Renal cortical epithelial cell (primary cell): Measurements from ENCODE around the gene CALD1. TPM values are rescaled to one million over a fixed set of nuclear protein-coding genes. Genes with fewer than 3 reads are reported as not detected.

Experiments
- DNase-seq: peaks from one replicate; pipeline ENCODE4 v3.0.0-alpha.2; 2011; ENCODE audit warnings: low read depth
- total RNA-seq: library from RNA; depleted of rRNA; stranded (reverse); fragments of >200 nt; gene quantifications from 2 replicates; pipeline ENCODE4 v1.2.3, GENCODE V29; 2014

The CALD1 gene
- total RNA-seq, 1 donor from 2014 or later: 155 TPM

- DNase-seq: no peak
Observed at GRCh38 chr7:134827436-134827835, 48.0 kb downstream of the CALD1 start.

GRCh38 chr7:134827889-134828288 lies 48.5 kb downstream of the CALD1 start:
- peak; percentile 16 for DNase-seq

GRCh38 chr7:134828361-134828760 lies 48.9 kb downstream of the CALD1 start:
- no peak for DNase-seq

- peak; percentile 14 for DNase-seq
Observed at GRCh38 chr7:134829380-134829986, 50.0 kb downstream of the CALD1 start.

GRCh38 chr7:134831862-134832261 lies 52.4 kb downstream of the CALD1 start:
- peak; percentile 38 for DNase-seq

- DNase-seq: no peak
Observed at GRCh38 chr7:134832367-134832766, 52.9 kb downstream of the CALD1 start.

GRCh38 chr7:134834689-134835462 lies 55.4 kb downstream of the CALD1 start:
- DNase-seq: peak; percentile 51

- DNase-seq: no peak
Observed at GRCh38 chr7:134835463-134835823, 56.0 kb downstream of the CALD1 start.

- DNase-seq: no peak
Observed at GRCh38 chr7:134836447-134836846, 57.0 kb downstream of the CALD1 start.

GRCh38 chr7:134839298-134839697 lies 59.9 kb downstream of the CALD1 start:
- DNase-seq: no peak

- DNase-seq: no peak
Observed at GRCh38 chr7:134842062-134842461, 62.6 kb downstream of the CALD1 start.

- DNase-seq: no peak
Observed at GRCh38 chr7:134842886-134843430, 63.5 kb downstream of the CALD1 start.

GRCh38 chr7:134844200-134844599 lies 64.8 kb downstream of the CALD1 start:
- DNase-seq: no peak

- DNase-seq: no peak
Observed at GRCh38 chr7:134845461-134845860, 66.0 kb downstream of the CALD1 start.

GRCh38 chr7:134847851-134848588 lies 68.6 kb downstream of the CALD1 start:
- DNase-seq: no peak

GRCh38 chr7:134850066-134850465 lies 70.6 kb downstream of the CALD1 start:
- DNase-seq: peak; percentile 51

GRCh38 chr7:134851141-134851540 lies 71.7 kb downstream of the CALD1 start:
- no peak for DNase-seq

GRCh38 chr7:134852625-134853024 lies 73.2 kb downstream of the CALD1 start:
- no peak for DNase-seq

GRCh38 chr7:134854816-134855215 lies 75.4 kb downstream of the CALD1 start:
- no peak for DNase-seq

GRCh38 chr7:134855442-134855841 lies 76.0 kb downstream of the CALD1 start:
- no peak for DNase-seq

- no peak for DNase-seq
Observed at GRCh38 chr7:134856091-134856490, 76.7 kb downstream of the CALD1 start.

GRCh38 chr7:134856691-134857090 lies 77.3 kb downstream of the CALD1 start:
- no peak for DNase-seq

GRCh38 chr7:134857958-134858357 lies 78.5 kb downstream of the CALD1 start:
- DNase-seq: no peak
